Testis (tissue), 3 donors: ENCODE measurements around the gene GP1BA. TPM values are rescaled to one million over a fixed set of nuclear protein-coding genes. Genes with fewer than 3 reads are reported as not detected.

Experiments used
- DNase-seq: peaks from one replicate; pipeline ENCODE4 v3.0.0-alpha.2; 2019
- H3K27ac ChIP-seq, 2 donors: fragments of 200-600 bp; sonication (generic); one replicate each; pipeline ENCODE4 v1.5.1; 2019
- H3K27me3 ChIP-seq: fragments of 200-600 bp; sonication (generic); one replicate; pipeline ENCODE4 v1.5.1; 2019
- H3K36me3 ChIP-seq: fragments of 200-600 bp; sonication (generic); one replicate; pipeline ENCODE4 v1.5.1; 2017; ENCODE audit warnings: low read depth; ENCODE audit errors: missing control alignments
- H3K4me1 ChIP-seq: fragments of 200-600 bp; sonication (generic); one replicate; pipeline ENCODE4 v1.5.1; 2019
- H3K4me3 ChIP-seq, 2 donors: fragments of 200-600 bp; sonication (generic); one replicate each; pipeline ENCODE4 v1.5.1; 2017 to 2019
- H3K9me3 ChIP-seq: fragments of 200-600 bp; sonication (generic); one replicate; pipeline ENCODE4 v1.5.1; 2017
- CTCF ChIP-seq, 3 experiments: fragments of 450-650 bp in 2 of 3; fragments of 200-600 bp in 1 of 3; sonication (generic) in 1 of 3; IDR thresholded peaks; one replicate each; pipeline ENCODE4 v1.5.1; 2016 to 2019; ENCODE audit warnings: antibody characterized with exemption in 3 of 3, mild to moderate bottlenecking in 2 of 3, moderate library complexity in 1 of 3
- POLR2A ChIP-seq: fragments of 450-650 bp; IDR thresholded peaks from one replicate; pipeline ENCODE4 v1.6.1; 2017; ENCODE audit warnings: antibody characterized with exemption, mild to moderate bottlenecking, moderate library complexity
- WGBS, 2 donors: methylation state at CpG; one replicate each; pipeline ENCODE4 v1.1.5; 2018; 5-methylcytosine and 5-hydroxymethylcytosine counted together
- intact Hi-C: fragments of 100-400 bp; cut with DNase I; formaldehyde crosslinking; loops from one replicate; pipeline ENCODE4 v1.15.1; 2023; ENCODE audit warnings: low total_unique reads
- polyA plus RNA-seq: library from polyadenylated mRNA; stranded (reverse); fragments of 350-450 nt; fragmentation: Illumina TruSeq; extraction: RNeasy Lipid Tissue Mini Kit (QIAGEN cat#74804); gene quantifications from one replicate; pipeline ENCODE4 v1.2.3, GENCODE V29; 2014; ENCODE audit warnings: low read depth, low replicate concordance; ENCODE audit not compliant: insufficient read depth
- total RNA-seq, 2 donors: library from RNA; depleted of rRNA; stranded (reverse); fragments of >200 nt; gene quantifications; one replicate each; pipeline ENCODE4 v1.2.3, GENCODE V29; 2016

Gene GP1BA
- total and polyA plus RNA-seq, 3 donors from 2014 or later: 0.12 to 0.88 (median 0.47) TPM

DNA sequence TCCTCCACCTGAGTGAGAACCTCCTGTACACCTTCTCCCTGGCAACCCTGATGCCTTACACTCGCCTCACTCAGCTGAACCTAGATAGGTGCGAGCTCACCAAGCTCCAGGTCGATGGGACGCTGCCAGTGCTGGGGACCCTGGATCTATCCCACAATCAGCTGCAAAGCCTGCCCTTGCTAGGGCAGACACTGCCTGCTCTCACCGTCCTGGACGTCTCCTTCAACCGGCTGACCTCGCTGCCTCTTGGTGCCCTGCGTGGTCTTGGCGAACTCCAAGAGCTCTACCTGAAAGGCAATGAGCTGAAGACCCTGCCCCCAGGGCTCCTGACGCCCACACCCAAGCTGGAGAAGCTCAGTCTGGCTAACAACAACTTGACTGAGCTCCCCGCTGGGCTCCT lies 679 bp downstream of the GP1BA start:
- 97 to 100% methylated on average over 5 to 12 of the region's 12 CpGs for WGBS, 2 donors
- intact Hi-C loops: no loop called here
- no peak overlapping the region for H3K4me3 ChIP-seq
- H3K9me3 ChIP-seq: no peaks in the 10 kb centered on the region
- no peaks in the 10 kb centered on the region for H3K4me1 ChIP-seq
- TF ChIP-seq POLR2A: no peak
- no peak for TF ChIP-seq CTCF (IDR thresholded peaks at IDR 0.05)
- DNase-seq: no peak
- H3K36me3 ChIP-seq: no peaks in the 10 kb centered on the region
- no peak overlapping the region for H3K27ac ChIP-seq
- H3K27me3 ChIP-seq: no peaks in the 10 kb centered on the region

GRCh38 chr17:4933646-4934045 lies 1.6 kb downstream of the GP1BA start:
- no peak for DNase-seq
- Histone ChIP-seq H3K4me1 (peaks cover 4% of the 10 kb centered on the region), H3K27ac (no peak overlapping the region), H3K27me3 (no peaks in the 10 kb centered on the region), H3K9me3 (no peaks in the 10 kb centered on the region), H3K4me3 (no peak overlapping the region), H3K36me3 (no peaks in the 10 kb centered on the region)
- intact Hi-C loops: no loop called here
- WGBS, 2 donors: 86 to 87% methylated on average over 12 to 16 of the region's 16 CpGs
- TF ChIP-seq POLR2A: no peak
- no peak for TF ChIP-seq CTCF (IDR thresholded peaks at IDR 0.05)

DNA sequence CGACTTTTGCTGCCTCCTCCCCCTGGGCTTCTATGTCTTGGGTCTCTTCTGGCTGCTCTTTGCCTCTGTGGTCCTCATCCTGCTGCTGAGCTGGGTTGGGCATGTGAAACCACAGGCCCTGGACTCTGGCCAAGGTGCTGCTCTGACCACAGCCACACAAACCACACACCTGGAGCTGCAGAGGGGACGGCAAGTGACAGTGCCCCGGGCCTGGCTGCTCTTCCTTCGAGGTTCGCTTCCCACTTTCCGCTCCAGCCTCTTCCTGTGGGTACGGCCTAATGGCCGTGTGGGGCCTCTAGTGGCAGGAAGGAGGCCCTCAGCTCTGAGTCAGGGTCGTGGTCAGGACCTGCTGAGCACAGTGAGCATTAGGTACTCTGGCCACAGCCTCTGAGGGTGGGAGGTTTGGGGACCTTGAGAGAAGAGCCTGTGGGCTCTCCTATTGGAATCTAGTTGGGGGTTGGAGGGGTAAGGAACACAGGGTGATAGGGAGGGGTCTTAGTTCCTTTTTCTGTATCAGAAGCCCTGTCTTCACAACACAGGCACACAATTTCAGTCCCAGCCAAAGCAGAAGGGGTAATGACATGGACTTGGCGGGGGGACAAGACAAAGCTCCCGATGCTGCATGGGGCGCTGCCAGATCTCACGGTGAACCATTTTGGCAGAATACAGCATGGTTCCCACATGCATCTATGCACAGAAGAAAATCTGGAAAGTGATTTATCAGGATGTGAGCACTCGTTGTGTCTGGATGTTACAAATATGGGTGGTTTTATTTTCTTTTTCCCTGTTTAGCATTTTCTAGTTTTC lies 2.3 kb downstream of the GP1BA start:
- H3K9me3 ChIP-seq: no peaks in the 10 kb centered on the region
- H3K4me1 ChIP-seq: peaks cover 11% of the 10 kb centered on the region
- intact Hi-C loops: no loop called here
- no peaks in the 10 kb centered on the region for H3K36me3 ChIP-seq
- H3K4me3 ChIP-seq: no peak overlapping the region
- 52 to 53% methylated on average over 13 to 14 of the region's 14 CpGs for WGBS, 2 donors
- TF ChIP-seq CTCF (IDR thresholded peaks at IDR 0.05) (no peak), POLR2A (no peak)
- DNase-seq: no peak
- no peak overlapping the region for H3K27ac ChIP-seq
- H3K27me3 ChIP-seq: no peaks in the 10 kb centered on the region

DNA sequence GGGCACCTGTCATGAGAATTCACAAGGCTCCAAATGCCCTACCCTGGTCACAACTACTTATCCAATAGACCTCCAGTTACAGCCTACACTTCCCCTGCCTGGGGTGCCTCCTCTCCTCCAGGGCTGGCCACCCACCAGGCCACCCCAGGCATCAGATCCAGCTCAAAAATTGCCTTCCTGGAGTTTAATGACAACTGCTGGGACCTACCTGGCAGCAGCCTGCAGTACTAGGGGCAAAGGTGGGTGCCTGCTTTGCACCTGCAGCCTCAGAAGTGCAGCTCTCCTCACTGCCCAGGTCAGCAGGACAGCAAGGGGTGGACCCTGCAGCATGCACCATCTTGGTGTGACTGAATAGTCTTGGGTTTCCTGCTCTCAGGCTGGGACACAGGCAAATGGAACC lies 3.6 kb downstream of the GP1BA start:
- TF ChIP-seq CTCF (IDR thresholded peaks at IDR 0.05) (no peak), POLR2A (no peak)
- Histone ChIP-seq H3K4me1 (peaks cover 11% of the 10 kb centered on the region), H3K36me3 (no peaks in the 10 kb centered on the region), H3K27ac (no peak overlapping the region), H3K4me3 (no peak overlapping the region), H3K9me3 (no peaks in the 10 kb centered on the region), H3K27me3 (no peaks in the 10 kb centered on the region)
- DNase-seq: no peak
- intact Hi-C loops: no loop called here

DNA sequence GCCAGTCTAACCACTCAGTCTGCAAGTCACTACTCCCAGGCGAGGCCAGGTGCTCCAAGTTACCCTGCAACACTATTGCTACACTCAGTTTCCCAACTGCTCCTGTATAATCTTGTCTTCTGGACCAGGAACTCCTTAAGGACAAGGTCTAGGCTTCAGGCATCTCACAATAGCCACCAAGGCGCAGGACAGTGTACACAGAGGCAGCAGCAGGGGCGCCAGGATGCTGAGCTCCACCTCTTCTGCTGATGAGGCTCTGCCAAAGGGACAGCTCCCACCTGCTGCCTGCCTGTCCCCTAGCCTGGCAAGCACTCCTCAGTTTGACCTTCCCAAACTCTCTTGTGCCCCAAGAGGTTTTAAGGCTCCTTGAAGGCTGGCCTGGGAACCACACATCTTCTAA lies 4.4 kb downstream of the GP1BA start:
- Histone ChIP-seq H3K4me1 (peaks cover 11% of the 10 kb centered on the region), H3K4me3 (no peak overlapping the region), H3K27ac (no peak overlapping the region), H3K27me3 (no peaks in the 10 kb centered on the region), H3K36me3 (no peaks in the 10 kb centered on the region), H3K9me3 (no peaks in the 10 kb centered on the region)
- no peak for DNase-seq
- intact Hi-C loops: no loop called here
- TF ChIP-seq POLR2A (no peak), CTCF (IDR thresholded peaks at IDR 0.05) (no peak)
- 88% methylated on average over 3 of the region's 3 CpGs for WGBS, 2 donors
